Measurements from ENCODE around the gene GTF2IRD1. TPM values are rescaled to one million over a fixed set of nuclear protein-coding genes. Genes with fewer than 3 reads are reported as not detected.

Gene GTF2IRD1
- total and polyA plus RNA-seq, 9 of the 15 experiments (the other 6 are each of a cell fraction or from before 2014, with no cell fraction given): 9.1 to 30.2 (median 14.0) TPM

GRCh38 chr7:74452748-74453321 lies 871 bp upstream of the GTF2IRD1 start (continued):
- TF ChIP-seq TEAD1 (CRISPR knock-in tag; IDR thresholded peaks at IDR 0.05): peak in 1 of 2 experiments; percentile 67; a peak in 1 of 4 replicates
- no peak for TF ChIP-seq POLR2AphosphoS2 (IDR thresholded peaks at IDR 0.05; ENCODE audit: low read length)
- peak; percentile 91 for TF ChIP-seq PYGO2 (tag; IDR thresholded peaks at IDR 0.05)
- TF ChIP-seq SP1 (CRISPR knock-in tag; IDR thresholded peaks at IDR 0.05): no peak
- TF ChIP-seq, protein P1, sequence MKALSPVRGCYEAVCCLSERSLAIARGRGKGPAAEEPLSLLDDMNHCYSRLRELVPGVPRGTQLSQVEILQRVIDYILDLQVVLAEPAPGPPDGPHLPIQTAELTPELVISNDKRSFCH (CRISPR knock-in tag; IDR thresholded peaks at IDR 0.05): no peak
- TF ChIP-seq, protein P1 (tag; IDR thresholded peaks at IDR 0.05): peak; percentile 93
- TF ChIP-seq, protein P2, sequence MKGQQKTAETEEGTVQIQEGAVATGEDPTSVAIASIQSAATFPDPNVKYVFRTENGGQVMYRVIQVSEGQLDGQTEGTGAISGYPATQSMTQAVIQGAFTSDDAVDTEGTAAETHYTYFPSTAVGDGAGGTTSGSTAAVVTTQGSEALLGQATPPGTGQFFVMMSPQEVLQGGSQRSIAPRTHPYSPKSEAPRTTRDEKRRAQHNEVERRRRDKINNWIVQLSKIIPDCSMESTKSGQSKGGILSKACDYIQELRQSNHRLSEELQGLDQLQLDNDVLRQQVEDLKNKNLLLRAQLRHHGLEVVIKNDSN (CRISPR knock-in tag; IDR thresholded peaks at IDR 0.05): peak; percentile 13; the same call in 1 of the 2 replicates
- TF ChIP-seq ZNF324 (CRISPR knock-in tag; IDR thresholded peaks at IDR 0.05): no peak
- TF ChIP-seq SIX5 (IDR thresholded peaks at IDR 0.05; ENCODE audit: borderline replicate concordance in 1 of 2, insufficient read depth in 1 of 2, low read depth in 1 of 2, low read length in 2 of 2): no peak
- TF ChIP-seq MEF2D (tag; conservative IDR thresholded peaks at IDR 0.05; ENCODE audit: low read depth): peak; percentile 88
- TF ChIP-seq ATF1 (CRISPR knock-in tag; IDR thresholded peaks at IDR 0.05): no peak
- TF ChIP-seq ATF1 (tag; IDR thresholded peaks at IDR 0.05): peak; percentile 45; the same call in 1 of the 2 replicates
- TF ChIP-seq ARID2 (IDR thresholded peaks at IDR 0.05): no peak
- TF ChIP-seq, protein P3, sequence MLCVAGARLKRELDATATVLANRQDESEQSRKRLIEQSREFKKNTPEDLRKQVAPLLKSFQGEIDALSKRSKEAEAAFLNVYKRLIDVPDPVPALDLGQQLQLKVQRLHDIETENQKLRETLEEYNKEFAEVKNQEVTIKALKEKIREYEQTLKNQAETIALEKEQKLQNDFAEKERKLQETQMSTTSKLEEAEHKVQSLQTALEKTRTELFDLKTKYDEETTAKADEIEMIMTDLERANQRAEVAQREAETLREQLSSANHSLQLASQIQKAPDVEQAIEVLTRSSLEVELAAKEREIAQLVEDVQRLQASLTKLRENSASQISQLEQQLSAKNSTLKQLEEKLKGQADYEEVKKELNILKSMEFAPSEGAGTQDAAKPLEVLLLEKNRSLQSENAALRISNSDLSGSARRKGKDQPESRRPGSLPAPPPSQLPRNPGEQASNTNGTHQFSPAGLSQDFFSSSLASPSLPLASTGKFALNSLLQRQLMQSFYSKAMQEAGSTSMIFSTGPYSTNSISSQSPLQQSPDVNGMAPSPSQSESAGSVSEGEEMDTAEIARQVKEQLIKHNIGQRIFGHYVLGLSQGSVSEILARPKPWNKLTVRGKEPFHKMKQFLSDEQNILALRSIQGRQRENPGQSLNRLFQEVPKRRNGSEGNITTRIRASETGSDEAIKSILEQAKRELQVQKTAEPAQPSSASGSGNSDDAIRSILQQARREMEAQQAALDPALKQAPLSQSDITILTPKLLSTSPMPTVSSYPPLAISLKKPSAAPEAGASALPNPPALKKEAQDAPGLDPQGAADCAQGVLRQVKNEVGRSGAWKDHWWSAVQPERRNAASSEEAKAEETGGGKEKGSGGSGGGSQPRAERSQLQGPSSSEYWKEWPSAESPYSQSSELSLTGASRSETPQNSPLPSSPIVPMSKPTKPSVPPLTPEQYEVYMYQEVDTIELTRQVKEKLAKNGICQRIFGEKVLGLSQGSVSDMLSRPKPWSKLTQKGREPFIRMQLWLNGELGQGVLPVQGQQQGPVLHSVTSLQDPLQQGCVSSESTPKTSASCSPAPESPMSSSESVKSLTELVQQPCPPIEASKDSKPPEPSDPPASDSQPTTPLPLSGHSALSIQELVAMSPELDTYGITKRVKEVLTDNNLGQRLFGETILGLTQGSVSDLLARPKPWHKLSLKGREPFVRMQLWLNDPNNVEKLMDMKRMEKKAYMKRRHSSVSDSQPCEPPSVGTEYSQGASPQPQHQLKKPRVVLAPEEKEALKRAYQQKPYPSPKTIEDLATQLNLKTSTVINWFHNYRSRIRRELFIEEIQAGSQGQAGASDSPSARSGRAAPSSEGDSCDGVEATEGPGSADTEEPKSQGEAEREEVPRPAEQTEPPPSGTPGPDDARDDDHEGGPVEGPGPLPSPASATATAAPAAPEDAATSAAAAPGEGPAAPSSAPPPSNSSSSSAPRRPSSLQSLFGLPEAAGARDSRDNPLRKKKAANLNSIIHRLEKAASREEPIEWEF (CRISPR knock-in tag; IDR thresholded peaks at IDR 0.05): peak; percentile 83
- TF ChIP-seq, protein P4, sequence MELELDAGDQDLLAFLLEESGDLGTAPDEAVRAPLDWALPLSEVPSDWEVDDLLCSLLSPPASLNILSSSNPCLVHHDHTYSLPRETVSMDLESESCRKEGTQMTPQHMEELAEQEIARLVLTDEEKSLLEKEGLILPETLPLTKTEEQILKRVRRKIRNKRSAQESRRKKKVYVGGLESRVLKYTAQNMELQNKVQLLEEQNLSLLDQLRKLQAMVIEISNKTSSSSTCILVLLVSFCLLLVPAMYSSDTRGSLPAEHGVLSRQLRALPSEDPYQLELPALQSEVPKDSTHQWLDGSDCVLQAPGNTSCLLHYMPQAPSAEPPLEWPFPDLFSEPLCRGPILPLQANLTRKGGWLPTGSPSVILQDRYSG (tag; conservative IDR thresholded peaks at IDR 0.05; ENCODE audit: low read depth): peak; percentile 87
- TF ChIP-seq SP2 (IDR thresholded peaks at IDR 0.05; ENCODE audit: extremely low read depth, low read depth, low read length, poor library complexity, severe bottlenecking): no peak
- TF ChIP-seq LARP7 (IDR thresholded peaks at IDR 0.05): no peak
- TF ChIP-seq, protein P5, sequence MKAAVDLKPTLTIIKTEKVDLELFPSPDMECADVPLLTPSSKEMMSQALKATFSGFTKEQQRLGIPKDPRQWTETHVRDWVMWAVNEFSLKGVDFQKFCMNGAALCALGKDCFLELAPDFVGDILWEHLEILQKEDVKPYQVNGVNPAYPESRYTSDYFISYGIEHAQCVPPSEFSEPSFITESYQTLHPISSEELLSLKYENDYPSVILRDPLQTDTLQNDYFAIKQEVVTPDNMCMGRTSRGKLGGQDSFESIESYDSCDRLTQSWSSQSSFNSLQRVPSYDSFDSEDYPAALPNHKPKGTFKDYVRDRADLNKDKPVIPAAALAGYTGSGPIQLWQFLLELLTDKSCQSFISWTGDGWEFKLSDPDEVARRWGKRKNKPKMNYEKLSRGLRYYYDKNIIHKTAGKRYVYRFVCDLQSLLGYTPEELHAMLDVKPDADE (conservative IDR thresholded peaks at IDR 0.05; ENCODE audit: control insufficient read depth, low read depth, low read length): no peak
